DOHH2 (cell line): Measurements from ENCODE around the gene DGKB.

Experiments used
- H3F3A ChIP-seq: fragments of 200-600 bp; sonication (generic), shearing (Covaris generic); 2 replicates; pipeline ENCODE4 v1.6.0; 2016; ENCODE audit warnings: antibody characterized with exemption, mild to moderate bottlenecking; ENCODE audit not compliant: control insufficient read depth, insufficient read depth
- H3K27ac ChIP-seq: fragments of 200-600 bp; sonication (generic); 2 replicates; pipeline ENCODE4 v1.5.1; 2014; ENCODE audit warnings: low read depth, mild to moderate bottlenecking, low read length, moderate library complexity
- H3K27me3 ChIP-seq: fragments of 200-600 bp; sonication (generic); 2 replicates; pipeline ENCODE4 v1.6.1; 2014; ENCODE audit warnings: mild to moderate bottlenecking, low read length, mixed read lengths; ENCODE audit not compliant: control insufficient read depth
- H3K36me3 ChIP-seq: fragments of 200-600 bp; sonication (generic); 2 replicates; pipeline ENCODE4 v1.6.1; 2014; ENCODE audit warnings: mild to moderate bottlenecking, low read length, moderate library complexity, mixed read lengths; ENCODE audit not compliant: control insufficient read depth
- H3K4me1 ChIP-seq: fragments of 200-600 bp; sonication (generic); 2 replicates; pipeline ENCODE4 v1.6.1; 2014; ENCODE audit warnings: mild to moderate bottlenecking, low read length, mixed read lengths; ENCODE audit not compliant: control insufficient read depth
- H3K4me2 ChIP-seq: fragments of 200-600 bp; sonication (generic); 2 replicates; pipeline ENCODE4 v1.6.0; 2014; ENCODE audit warnings: mild to moderate bottlenecking, low read length, moderate library complexity
- H3K4me3 ChIP-seq: fragments of 200-600 bp; sonication (generic); 2 replicates; pipeline ENCODE4 v1.5.1; 2014; ENCODE audit warnings: mild to moderate bottlenecking, low read length, mixed read lengths
- H3K79me2 ChIP-seq: fragments of 200-600 bp; sonication (generic); 2 replicates; pipeline ENCODE4 v1.6.1; 2014; ENCODE audit warnings: mild to moderate bottlenecking, low read length, mixed read lengths; ENCODE audit not compliant: control insufficient read depth
- H3K9me2 ChIP-seq: fragments of 200-600 bp; sonication (generic); replicated peaks from 2 replicates; pipeline ENCODE4 v1.6.1; 2014; ENCODE audit warnings: mild to moderate bottlenecking, low read length, mixed read lengths; ENCODE audit not compliant: control insufficient read depth
- H3K9me3 ChIP-seq: fragments of 200-600 bp; sonication (generic); 2 replicates; pipeline ENCODE4 v1.6.1; 2014; ENCODE audit warnings: antibody characterized with exemption, low read length, mixed read lengths; ENCODE audit not compliant: control insufficient read depth, insufficient read depth
- H4K20me1 ChIP-seq: fragments of 200-600 bp; sonication (generic); 2 replicates; pipeline ENCODE4 v1.6.0; 2014; ENCODE audit warnings: low read depth, mild to moderate bottlenecking, antibody characterized with exemption, low read length, moderate library complexity; ENCODE audit not compliant: control insufficient read depth, insufficient read depth
- CTCF ChIP-seq: fragments of 200-600 bp; sonication (generic); IDR thresholded peaks from one replicate; pipeline ENCODE4 v1.5.1; 2014; ENCODE audit warnings: antibody characterized with exemption, mild to moderate bottlenecking, low read depth, low read length; ENCODE audit not compliant: poor library complexity, severe bottlenecking
- EZH2phosphoT487 ChIP-seq: fragments of 200-600 bp; sonication (generic); IDR thresholded peaks from 2 replicates; pipeline ENCODE4 v1.6.1; 2017; ENCODE audit warnings: borderline replicate concordance, mild to moderate bottlenecking, antibody characterized with exemption, low read length, moderate library complexity, mixed read lengths

DGKB gene

GRCh38 chr7:14196555-14196954 lies 706.0 kb downstream of the DGKB start:
- Histone ChIP-seq H3K79me2 (no peaks in the 10 kb centered on the region), H3K27ac (no peak overlapping the region), H3K4me3 (no peak overlapping the region), H3K27me3 (no peaks in the 10 kb centered on the region), H3K4me2 (no peak overlapping the region), H3K36me3 (no peaks in the 10 kb centered on the region), H4K20me1 (no peaks in the 10 kb centered on the region), H3K4me1 (no peaks in the 10 kb centered on the region), H3K9me3 (no peaks in the 10 kb centered on the region), H3F3A (no peaks in the 10 kb centered on the region), H3K9me2 (no peaks in the 10 kb centered on the region)
- no peak for TF ChIP-seq CTCF
- TF ChIP-seq EZH2phosphoT487 = no peak

- Histone ChIP-seq H3K27ac (no peak overlapping the region), H4K20me1 (no peaks in the 10 kb centered on the region), H3K79me2 (no peaks in the 10 kb centered on the region), H3K4me1 (no peaks in the 10 kb centered on the region), H3F3A (no peaks in the 10 kb centered on the region), H3K4me3 (no peak overlapping the region), H3K9me2 (no peaks in the 10 kb centered on the region), H3K27me3 (no peaks in the 10 kb centered on the region), H3K9me3 (no peaks in the 10 kb centered on the region), H3K36me3 (no peaks in the 10 kb centered on the region), H3K4me2 (no peak overlapping the region)
- TF ChIP-seq CTCF (no peak), EZH2phosphoT487 (no peak)
Measured at GRCh38 chr7:14195871-14196270, 706.7 kb downstream of the DGKB start.

GRCh38 chr7:14195079-14195478 lies 707.5 kb downstream of the DGKB start:
- Histone ChIP-seq H3F3A (no peaks in the 10 kb centered on the region), H3K4me1 (no peaks in the 10 kb centered on the region), H3K27me3 (no peaks in the 10 kb centered on the region), H3K9me2 (no peaks in the 10 kb centered on the region), H3K36me3 (no peaks in the 10 kb centered on the region), H3K4me3 (no peak overlapping the region), H3K79me2 (no peaks in the 10 kb centered on the region), H4K20me1 (no peaks in the 10 kb centered on the region), H3K9me3 (no peaks in the 10 kb centered on the region), H3K4me2 (no peak overlapping the region), H3K27ac (no peak overlapping the region)
- TF ChIP-seq CTCF (no peak), EZH2phosphoT487 (no peak)

- Histone ChIP-seq H3K9me3 (peaks cover 6% of the 10 kb centered on the region; the same call in 1 of the 2 replicates), H3K4me2 (no peak overlapping the region), H3K9me2 (no peaks in the 10 kb centered on the region), H3K27ac (no peak overlapping the region), H3K36me3 (no peaks in the 10 kb centered on the region), H3K79me2 (no peaks in the 10 kb centered on the region), H4K20me1 (no peaks in the 10 kb centered on the region), H3F3A (no peaks in the 10 kb centered on the region), H3K27me3 (no peaks in the 10 kb centered on the region), H3K4me1 (no peaks in the 10 kb centered on the region), H3K4me3 (no peak overlapping the region)
- TF ChIP-seq EZH2phosphoT487 = no peak
- TF ChIP-seq CTCF = no peak
Measured at GRCh38 chr7:14191686-14192098, 710.9 kb downstream of the DGKB start.
